Mesenchymal stem cell (in vitro differentiated cells and primary cell): ENCODE measurements around the gene SSC5D.
A peak's percentile ranks its signal among the peaks of the same experiment; 100 is the strongest.

Experiments
- DNase-seq: peaks from one replicate; pipeline ENCODE4 v3.0.0-alpha.2; 2013
- H2AFZ ChIP-seq: one replicate; pipeline ENCODE4 v1.6.1; 2013; ENCODE audit warnings: low read depth, mild to moderate bottlenecking, control low read depth, inconsistent platforms, low read length, moderate library complexity
- H2AK5ac ChIP-seq: 2 replicates; pipeline ENCODE4 v1.6.1; 2013; ENCODE audit warnings: low read length, moderate library complexity, mild to moderate bottlenecking, inconsistent platforms; ENCODE audit not compliant: severe bottlenecking
- H2BK120ac ChIP-seq: one replicate; pipeline ENCODE4 v1.6.1; 2013; ENCODE audit warnings: low read depth, mild to moderate bottlenecking, inconsistent platforms, low read length, moderate library complexity
- H2BK12ac ChIP-seq, 2 experiments: one replicate each; pipeline ENCODE4 v1.6.1; 2013; ENCODE audit warnings: inconsistent platforms in 2 of 2, low read length in 2 of 2, mild to moderate bottlenecking in 2 of 2, moderate library complexity in 2 of 2, control low read depth in 1 of 2
- H2BK15ac ChIP-seq: one replicate; pipeline ENCODE4 v1.6.1; 2013; ENCODE audit warnings: mild to moderate bottlenecking, low read depth, inconsistent platforms; ENCODE audit not compliant: poor library complexity, severe bottlenecking
- H2BK5ac ChIP-seq: 2 replicates; pipeline ENCODE4 v1.6.1; 2013; ENCODE audit warnings: low read depth, mild to moderate bottlenecking, low read length, control low read depth, inconsistent platforms; ENCODE audit not compliant: poor library complexity, severe bottlenecking
- H3K14ac ChIP-seq, 2 experiments: one replicate each; pipeline ENCODE4 v1.6.1; 2013; ENCODE audit warnings: inconsistent platforms in 2 of 2, low read length in 2 of 2, control low read depth in 1 of 2, mild to moderate bottlenecking in 1 of 2, moderate library complexity in 1 of 2
- H3K18ac ChIP-seq, 2 experiments: one replicate each; pipeline ENCODE4 v1.6.1; 2013; ENCODE audit warnings: inconsistent platforms in 2 of 2, low read length in 2 of 2, control low read depth in 1 of 2, low read depth in 1 of 2, mild to moderate bottlenecking in 1 of 2
- H3K23ac ChIP-seq, 2 experiments: one replicate each; pipeline ENCODE4 v1.6.1; 2013; ENCODE audit warnings: inconsistent platforms in 2 of 2, low read length in 2 of 2, mild to moderate bottlenecking in 2 of 2, moderate library complexity in 2 of 2, control low read depth in 1 of 2
- H3K27ac ChIP-seq: 2 replicates; pipeline ENCODE4 v1.5.1; 2013; ENCODE audit warnings: mild to moderate bottlenecking, moderate library complexity, low read length, control low read depth, inconsistent platforms; ENCODE audit not compliant: poor library complexity, severe bottlenecking
- H3K27me3 ChIP-seq, 2 experiments: 2 replicates each; pipeline versions ENCODE4 v1.6.1 to v1.7.0; 2013; ENCODE audit warnings: low read length in 2 of 2, mild to moderate bottlenecking in 2 of 2, moderate library complexity in 2 of 2, control low read depth in 1 of 2, inconsistent platforms in 1 of 2; ENCODE audit not compliant: control insufficient read depth in 1 of 2, insufficient read depth in 1 of 2
- H3K36me3 ChIP-seq, 2 experiments: 2 replicates each; pipeline versions ENCODE4 v1.6.1 to v1.7.0; 2013; ENCODE audit warnings: low read length in 2 of 2, control low read depth in 1 of 2, inconsistent platforms in 1 of 2, low read depth in 1 of 2, mild to moderate bottlenecking in 1 of 2; ENCODE audit not compliant: insufficient read depth in 2 of 2, control insufficient read depth in 1 of 2
- H3K4ac ChIP-seq, 2 experiments: one replicate each; pipeline ENCODE4 v1.6.1; 2013; ENCODE audit warnings: inconsistent platforms in 2 of 2, low read length in 2 of 2, mild to moderate bottlenecking in 2 of 2, moderate library complexity in 2 of 2, control low read depth in 1 of 2, low read depth in 1 of 2
- H3K4me1 ChIP-seq: 2 replicates; pipeline ENCODE4 v1.6.1; 2013; ENCODE audit warnings: low read depth, low read length, control low read depth; ENCODE audit not compliant: control insufficient read depth, insufficient read depth
- H3K4me2 ChIP-seq: 2 replicates; pipeline ENCODE4 v1.6.1; 2013; ENCODE audit warnings: low read length, mild to moderate bottlenecking, inconsistent platforms; ENCODE audit not compliant: poor library complexity, severe bottlenecking
- H3K4me3 ChIP-seq, 2 experiments: 2 replicates each; pipeline versions ENCODE4 v1.5.1 to v1.7.0; 2013; ENCODE audit warnings: low read length in 2 of 2, mild to moderate bottlenecking in 2 of 2, control low read depth in 1 of 2, low read depth in 1 of 2; ENCODE audit not compliant: insufficient read depth in 1 of 2
- H3K79me1 ChIP-seq: replicated peaks from 2 replicates; pipeline ENCODE4 v1.6.1; 2013; ENCODE audit warnings: mild to moderate bottlenecking, control low read depth, low read length, inconsistent platforms; ENCODE audit not compliant: poor library complexity, severe bottlenecking
- H3K9ac ChIP-seq: 2 replicates; pipeline ENCODE4 v1.7.0; 2013; ENCODE audit warnings: mild to moderate bottlenecking, low read length, moderate library complexity
- H3K9me3 ChIP-seq: 2 replicates; pipeline ENCODE4 v1.7.0; 2013; ENCODE audit warnings: mild to moderate bottlenecking, low read length; ENCODE audit not compliant: control insufficient read depth
- H4K8ac ChIP-seq: one replicate; pipeline ENCODE4 v1.6.1; 2013; ENCODE audit warnings: inconsistent platforms, mild to moderate bottlenecking, low read length, moderate library complexity
- H4K91ac ChIP-seq: one replicate; pipeline ENCODE4 v1.6.1; 2013; ENCODE audit warnings: mild to moderate bottlenecking, low read length, inconsistent platforms
- WGBS: methylation state at CpG from one replicate; pipeline ENCODE4 v1.1.7; 2013; ENCODE audit warnings: mixed read lengths; 5-methylcytosine and 5-hydroxymethylcytosine counted together

SSC5D gene

GRCh38 chr19:55477905-55478304 is 10.3 kb upstream of the SSC5D start:
- no peak for DNase-seq
- H3K9ac ChIP-seq = peak overlapping the region; percentile 82
- H3K36me3 ChIP-seq = peaks cover 3 to 39% of the 10 kb centered on the region in 2 experiments
- no peak overlapping the region for H2BK12ac ChIP-seq
- peaks cover 58% of the 10 kb centered on the region for H3K4me1 ChIP-seq
- H2AFZ ChIP-seq = no peak overlapping the region
- no peak overlapping the region for H2BK120ac ChIP-seq
- H3K79me1 ChIP-seq = peaks cover 19% of the 10 kb centered on the region
- no peak overlapping the region for H3K4me2 ChIP-seq
- H4K91ac ChIP-seq = no peak overlapping the region
- H3K9me3 ChIP-seq = no peaks in the 10 kb centered on the region
- peak overlapping the region in 1 of 2 experiments; percentile 82 for H3K4me3 ChIP-seq
- H3K27me3 ChIP-seq = no peaks in the 10 kb centered on the region
- H3K23ac ChIP-seq = no peak overlapping the region
- H3K4ac ChIP-seq = no peak overlapping the region
- no peak overlapping the region for H3K14ac ChIP-seq
- H2BK5ac ChIP-seq = no peak overlapping the region
- no peak overlapping the region for H3K18ac ChIP-seq
- H4K8ac ChIP-seq = no peak overlapping the region
- H2BK15ac ChIP-seq = no peak overlapping the region
- H2AK5ac ChIP-seq = no peak overlapping the region
- WGBS = 88% methylated on average over 13 of the region's 13 CpGs
- H3K27ac ChIP-seq = no peak overlapping the region

GRCh38 chr19:55478364-55478763 is 9.9 kb upstream of the SSC5D start:
- H2BK12ac ChIP-seq = peak overlapping the region in 1 of 2 experiments; percentile 7
- peak overlapping the region in 1 of 2 experiments; percentile 82 for H3K4me3 ChIP-seq
- no peak overlapping the region for H3K14ac ChIP-seq
- H4K8ac ChIP-seq = no peak overlapping the region
- H3K27ac ChIP-seq = no peak overlapping the region
- no peak overlapping the region for H2BK5ac ChIP-seq
- no peaks in the 10 kb centered on the region for H3K9me3 ChIP-seq
- H2BK120ac ChIP-seq = no peak overlapping the region
- no peaks in the 10 kb centered on the region for H3K27me3 ChIP-seq
- H4K91ac ChIP-seq = no peak overlapping the region
- no peak overlapping the region for H3K18ac ChIP-seq
- no peak for DNase-seq
- H3K4me2 ChIP-seq = no peak overlapping the region
- H2AK5ac ChIP-seq = no peak overlapping the region
- H3K79me1 ChIP-seq = peaks cover 19% of the 10 kb centered on the region
- no peak overlapping the region for H2BK15ac ChIP-seq
- H3K23ac ChIP-seq = no peak overlapping the region
- 93% methylated on average over 12 of the region's 12 CpGs for WGBS
- H3K4me1 ChIP-seq = peaks cover 57% of the 10 kb centered on the region
- H2AFZ ChIP-seq = no peak overlapping the region
- H3K36me3 ChIP-seq = peaks cover 3 to 44% of the 10 kb centered on the region in 2 experiments
- peak overlapping the region; percentile 82 for H3K9ac ChIP-seq
- no peak overlapping the region for H3K4ac ChIP-seq

GRCh38 chr19:55479045-55479444 is 9.2 kb upstream of the SSC5D start:
- Histone ChIP-seq H3K4me3 (no peak overlapping the region), H3K27ac (peak overlapping the region; percentile 24), H3K14ac (no peak overlapping the region), H3K4me2 (no peak overlapping the region), H2BK120ac (no peak overlapping the region), H3K23ac (no peak overlapping the region), H2BK12ac (no peak overlapping the region), H3K18ac (no peak overlapping the region), H3K4me1 (peaks cover 58% of the 10 kb centered on the region), H3K4ac (no peak overlapping the region), H3K9me3 (no peaks in the 10 kb centered on the region), H2BK15ac (no peak overlapping the region), H2BK5ac (no peak overlapping the region), H3K36me3 (peaks cover 6 to 50% of the 10 kb centered on the region in 2 experiments), H4K8ac (no peak overlapping the region), H2AFZ (no peak overlapping the region), H3K27me3 (no peaks in the 10 kb centered on the region), H2AK5ac (peak overlapping the region; percentile 17), H3K9ac (no peak overlapping the region), H4K91ac (no peak overlapping the region), H3K79me1 (peaks cover 23% of the 10 kb centered on the region)
- 91% methylated on average over 17 of the region's 17 CpGs for WGBS
- DNase-seq = no peak

GRCh38 chr19:55479451-55480230 is 8.6 kb upstream of the SSC5D start:
- peak overlapping the region; percentile 17 for H2AK5ac ChIP-seq
- H3K4me3 ChIP-seq = peak overlapping the region in 1 of 2 experiments; percentile 14
- H3K9ac ChIP-seq = no peak overlapping the region
- H2BK5ac ChIP-seq = no peak overlapping the region
- peak overlapping the region; percentile 43 for H3K27ac ChIP-seq
- H3K36me3 ChIP-seq = peaks cover 6 to 56% of the 10 kb centered on the region in 2 experiments
- peaks cover 28% of the 10 kb centered on the region for H3K79me1 ChIP-seq
- H2BK120ac ChIP-seq = no peak overlapping the region
- H3K18ac ChIP-seq = no peak overlapping the region
- H3K4me1 ChIP-seq = peaks cover 58% of the 10 kb centered on the region
- no peak overlapping the region for H4K91ac ChIP-seq
- 80% methylated on average over 15 of the region's 15 CpGs for WGBS
- no peak for DNase-seq
- H3K4me2 ChIP-seq = peak overlapping the region; percentile 37
- H3K14ac ChIP-seq = no peak overlapping the region
- no peak overlapping the region for H2AFZ ChIP-seq
- no peak overlapping the region for H2BK15ac ChIP-seq
- H3K9me3 ChIP-seq = no peaks in the 10 kb centered on the region
- no peak overlapping the region for H4K8ac ChIP-seq
- no peak overlapping the region for H2BK12ac ChIP-seq
- H3K27me3 ChIP-seq = no peaks in the 10 kb centered on the region
- peak overlapping the region in 1 of 2 experiments; percentile 37 for H3K23ac ChIP-seq
- no peak overlapping the region for H3K4ac ChIP-seq
